RWPE1 (cell line): ENCODE results near the gene SCML2.
"Not testable (repeated sequence)": the region's sequence is repeated elsewhere in the genome, so short reads cannot be mapped to it uniquely, and the experiment has no call there.

Experiments
- CTCF ChIA-PET: fragments of 350-600 bp; sonication (Branson Sonifier 250); formaldehyde crosslinking; extraction: SDS; loops from one replicate; lab custom pipeline; 2021; lab: Yijun Ruan, JAX
- POLR2A ChIA-PET: fragments of 400-600 bp; formaldehyde crosslinking; extraction: SDS; loops from one replicate; lab custom pipeline; 2020; ENCODE audit warnings: antibody characterized with exemption; ENCODE audit not compliant: low non-redundant PET; lab: Yijun Ruan, JAX
- DNase-seq: peaks from one replicate; pipeline ENCODE4 v3.0.0; 2012; ENCODE audit warnings: low spot score
- H3K27ac ChIP-seq: fragments of 450-650 bp; 2 replicates; pipeline ENCODE4 v1.5.1; 2017
- CTCF ChIP-seq: fragments of 450-650 bp; conservative IDR thresholded peaks from 2 replicates; pipeline ENCODE4 v1.5.1; 2017; ENCODE audit warnings: low read depth, mild to moderate bottlenecking

SCML2 gene

GRCh38 chrX:18354369-18355223, at the start of gene SCML2:
SCML2 (minus strand) TSS chrX:18354688; CDS start chrX:18334071, 20,617 bp downstream.
- DNase-seq, result no peak
- TF ChIP-seq CTCF, result 0 out of 2 replicates have a peak, but pooled peaks have one; percentile 1
- ChIA-PET POLR2A (no interaction called here), CTCF (no interaction called here)
- peak within 1 kb of the TSS; percentile 65 for H3K27ac ChIP-seq

- TF ChIP-seq CTCF, result no peak
- ChIA-PET CTCF (no interaction called here), POLR2A (no interaction called here)
- H3K27ac ChIP-seq, result no peak overlapping the region
- DNase-seq, result no peak
Observed at GRCh38 chrX:18401848-18402213, 47.3 kb upstream of the SCML2 start.

GRCh38 chrX:18394477-18394876, 40.0 kb upstream of the SCML2 start:
- POLR2A ChIA-PET, result no interaction called here
- no peak for DNase-seq
- H3K27ac ChIP-seq, result no peak overlapping the region
- no peak for TF ChIP-seq CTCF
- CTCF ChIA-PET, result no interaction called here

- ChIA-PET POLR2A (no interaction called here), CTCF (no interaction called here)
- no peak overlapping the region for H3K27ac ChIP-seq
- TF ChIP-seq CTCF, result peak; percentile 40
- peak; percentile 20 for DNase-seq
Observed at GRCh38 chrX:18390941-18391538, 36.6 kb upstream of the SCML2 start.

GRCh38 chrX:18389966-18390365, 35.5 kb upstream of the SCML2 start:
- ChIA-PET CTCF (interaction anchor here (0.6 kb wide), 2 partner anchors 24 to 127 kb away, joined by 3 to 4 read pairs; no protein-coding TSS in a partner anchor), POLR2A (no interaction called here)
- H3K27ac ChIP-seq, result no peak overlapping the region
- no peak for DNase-seq
- TF ChIP-seq CTCF, result no peak

GRCh38 chrX:18377796-18378195, 23.3 kb upstream of the SCML2 start:
- H3K27ac ChIP-seq, result no peak overlapping the region
- CTCF ChIA-PET, result interaction anchor here (0.6 to 1.3 kb wide), 3 partner anchors 9 to 1101 kb away, joined by 3 to 4 read pairs (median 3); no protein-coding TSS in a partner anchor
- POLR2A ChIA-PET, result no interaction called here
- no peak for DNase-seq
- no peak for TF ChIP-seq CTCF

GRCh38 chrX:18375131-18375805, 20.8 kb upstream of the SCML2 start:
- DNase-seq, H3K27ac ChIP-seq, POLR2A ChIA-PET, CTCF ChIA-PET: not testable (repeated sequence)

- not testable (repeated sequence) for DNase-seq
- CTCF ChIA-PET, result interaction anchor here (1.0 kb wide), 1 partner anchor 9 kb away, joined by 3 read pairs; no protein-coding TSS in a partner anchor
Observed at GRCh38 chrX:18369096-18369495, 14.6 kb upstream of the SCML2 start.

More at GRCh38 chrX:18369096-18369495, 14.6 kb upstream of the SCML2 start:
- POLR2A ChIA-PET, H3K27ac ChIP-seq: not testable (repeated sequence)
